ENCODE data around the gene FLOT1. TPM values are rescaled to one million over a fixed set of nuclear protein-coding genes. Genes with fewer than 3 reads are reported as not detected.

The FLOT1 gene
- total and polyA plus RNA-seq, 2 of the 13 experiments (the other 11 are each of a cell fraction or from before 2014, with no cell fraction given) = 82.3 to 130 TPM

DNA sequence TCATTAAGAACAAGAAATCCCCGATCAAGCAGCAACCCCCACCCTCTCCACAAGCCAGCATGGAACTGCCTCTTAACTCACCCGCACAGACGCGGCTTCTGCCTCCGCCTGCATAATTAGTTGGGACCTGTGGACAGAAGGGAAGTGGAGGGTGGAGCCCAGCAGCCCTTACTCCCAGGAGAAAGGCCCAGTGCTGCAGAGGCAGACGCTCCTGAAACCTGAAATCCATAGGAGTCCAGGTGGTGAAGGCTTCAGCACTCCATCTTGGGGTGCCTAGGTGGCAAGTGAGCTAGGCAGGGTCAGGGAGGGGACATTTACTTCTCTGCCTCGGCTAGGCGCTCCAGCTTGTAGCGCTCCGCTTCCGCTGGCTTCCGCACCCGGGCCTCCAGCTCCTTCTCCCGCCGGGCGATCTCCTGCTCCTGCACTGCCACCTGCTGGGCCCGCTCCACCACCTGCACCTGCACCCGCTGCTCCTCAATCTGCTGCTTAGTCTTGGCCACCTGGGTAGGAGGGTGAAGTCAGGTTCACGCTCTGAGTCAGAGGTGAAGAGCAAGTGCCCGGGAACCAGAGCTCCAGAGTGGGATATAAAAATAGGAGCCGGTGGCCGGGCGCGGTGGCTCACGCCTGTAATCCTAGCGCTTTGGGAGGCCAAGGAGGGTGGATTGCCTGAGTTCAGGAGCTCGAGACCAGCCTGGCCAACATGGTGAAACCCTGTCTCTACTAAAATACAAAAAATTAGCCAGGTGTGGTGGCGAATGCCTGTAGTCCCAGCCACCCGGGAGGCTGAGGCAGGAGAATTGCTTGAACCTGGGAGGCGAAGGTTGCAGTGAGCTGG lies 11.7 kb downstream of the FLOT1 start (continued):
- TF ChIP-seq ELF3 (CRISPR knock-in tag; IDR thresholded peaks at IDR 0.05) (0 out of 2 replicates have a peak, but pooled peaks have one; percentile 39), ATM (IDR thresholded peaks at IDR 0.05; ENCODE audit: borderline replicate concordance) (no peak), POLR2G (IDR thresholded peaks at IDR 0.05; ENCODE audit: low read depth, low read length) (no peak), SMAD1 (CRISPR knock-in tag; IDR thresholded peaks at IDR 0.05; ENCODE audit: borderline replicate concordance, low read depth) (no peak), SMAD9 (CRISPR knock-in tag; IDR thresholded peaks at IDR 0.05) (no peak), NFIC (IDR thresholded peaks at IDR 0.05; ENCODE audit: low read length) (no peak), PAWR (CRISPR knock-in tag; IDR thresholded peaks at IDR 0.05; ENCODE audit: borderline replicate concordance) (no peak), WIZ (CRISPR knock-in tag; IDR thresholded peaks at IDR 0.05) (no peak), ATF7-NPFF (CRISPR knock-in tag; IDR thresholded peaks at IDR 0.05; ENCODE audit: low read depth) (no peak), ZNF367 (CRISPR knock-in tag; IDR thresholded peaks at IDR 0.05; ENCODE audit: borderline replicate concordance) (no peak), PITX1 (CRISPR knock-in tag; IDR thresholded peaks at IDR 0.05) (no peak)
- TF ChIP-seq, protein P1, sequence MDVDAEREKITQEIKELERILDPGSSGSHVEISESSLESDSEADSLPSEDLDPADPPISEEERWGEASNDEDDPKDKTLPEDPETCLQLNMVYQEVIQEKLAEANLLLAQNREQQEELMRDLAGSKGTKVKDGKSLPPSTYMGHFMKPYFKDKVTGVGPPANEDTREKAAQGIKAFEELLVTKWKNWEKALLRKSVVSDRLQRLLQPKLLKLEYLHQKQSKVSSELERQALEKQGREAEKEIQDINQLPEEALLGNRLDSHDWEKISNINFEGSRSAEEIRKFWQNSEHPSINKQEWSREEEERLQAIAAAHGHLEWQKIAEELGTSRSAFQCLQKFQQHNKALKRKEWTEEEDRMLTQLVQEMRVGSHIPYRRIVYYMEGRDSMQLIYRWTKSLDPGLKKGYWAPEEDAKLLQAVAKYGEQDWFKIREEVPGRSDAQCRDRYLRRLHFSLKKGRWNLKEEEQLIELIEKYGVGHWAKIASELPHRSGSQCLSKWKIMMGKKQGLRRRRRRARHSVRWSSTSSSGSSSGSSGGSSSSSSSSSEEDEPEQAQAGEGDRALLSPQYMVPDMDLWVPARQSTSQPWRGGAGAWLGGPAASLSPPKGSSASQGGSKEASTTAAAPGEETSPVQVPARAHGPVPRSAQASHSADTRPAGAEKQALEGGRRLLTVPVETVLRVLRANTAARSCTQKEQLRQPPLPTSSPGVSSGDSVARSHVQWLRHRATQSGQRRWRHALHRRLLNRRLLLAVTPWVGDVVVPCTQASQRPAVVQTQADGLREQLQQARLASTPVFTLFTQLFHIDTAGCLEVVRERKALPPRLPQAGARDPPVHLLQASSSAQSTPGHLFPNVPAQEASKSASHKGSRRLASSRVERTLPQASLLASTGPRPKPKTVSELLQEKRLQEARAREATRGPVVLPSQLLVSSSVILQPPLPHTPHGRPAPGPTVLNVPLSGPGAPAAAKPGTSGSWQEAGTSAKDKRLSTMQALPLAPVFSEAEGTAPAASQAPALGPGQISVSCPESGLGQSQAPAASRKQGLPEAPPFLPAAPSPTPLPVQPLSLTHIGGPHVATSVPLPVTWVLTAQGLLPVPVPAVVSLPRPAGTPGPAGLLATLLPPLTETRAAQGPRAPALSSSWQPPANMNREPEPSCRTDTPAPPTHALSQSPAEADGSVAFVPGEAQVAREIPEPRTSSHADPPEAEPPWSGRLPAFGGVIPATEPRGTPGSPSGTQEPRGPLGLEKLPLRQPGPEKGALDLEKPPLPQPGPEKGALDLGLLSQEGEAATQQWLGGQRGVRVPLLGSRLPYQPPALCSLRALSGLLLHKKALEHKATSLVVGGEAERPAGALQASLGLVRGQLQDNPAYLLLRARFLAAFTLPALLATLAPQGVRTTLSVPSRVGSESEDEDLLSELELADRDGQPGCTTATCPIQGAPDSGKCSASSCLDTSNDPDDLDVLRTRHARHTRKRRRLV (CRISPR knock-in tag; IDR thresholded peaks at IDR 0.05) = no peak
- TF ChIP-seq, protein P2, sequence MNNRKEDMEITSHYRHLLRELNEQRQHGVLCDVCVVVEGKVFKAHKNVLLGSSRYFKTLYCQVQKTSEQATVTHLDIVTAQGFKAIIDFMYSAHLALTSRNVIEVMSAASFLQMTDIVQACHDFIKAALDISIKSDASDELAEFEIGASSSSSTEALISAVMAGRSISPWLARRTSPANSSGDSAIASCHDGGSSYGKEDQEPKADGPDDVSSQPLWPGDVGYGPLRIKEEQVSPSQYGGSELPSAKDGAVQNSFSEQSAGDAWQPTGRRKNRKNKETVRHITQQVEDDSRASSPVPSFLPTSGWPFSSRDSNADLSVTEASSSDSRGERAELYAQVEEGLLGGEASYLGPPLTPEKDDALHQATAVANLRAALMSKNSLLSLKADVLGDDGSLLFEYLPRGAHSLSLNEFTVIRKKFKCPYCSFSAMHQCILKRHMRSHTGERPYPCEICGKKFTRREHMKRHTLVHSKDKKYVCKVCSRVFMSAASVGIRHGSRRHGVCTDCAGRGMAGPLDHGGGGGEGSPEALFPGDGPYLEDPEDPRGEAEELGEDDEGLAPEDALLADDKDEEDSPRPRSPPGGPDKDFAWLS (CRISPR knock-in tag; IDR thresholded peaks at IDR 0.05; ENCODE audit: borderline replicate concordance) = no peak
- TF ChIP-seq, protein P3, sequence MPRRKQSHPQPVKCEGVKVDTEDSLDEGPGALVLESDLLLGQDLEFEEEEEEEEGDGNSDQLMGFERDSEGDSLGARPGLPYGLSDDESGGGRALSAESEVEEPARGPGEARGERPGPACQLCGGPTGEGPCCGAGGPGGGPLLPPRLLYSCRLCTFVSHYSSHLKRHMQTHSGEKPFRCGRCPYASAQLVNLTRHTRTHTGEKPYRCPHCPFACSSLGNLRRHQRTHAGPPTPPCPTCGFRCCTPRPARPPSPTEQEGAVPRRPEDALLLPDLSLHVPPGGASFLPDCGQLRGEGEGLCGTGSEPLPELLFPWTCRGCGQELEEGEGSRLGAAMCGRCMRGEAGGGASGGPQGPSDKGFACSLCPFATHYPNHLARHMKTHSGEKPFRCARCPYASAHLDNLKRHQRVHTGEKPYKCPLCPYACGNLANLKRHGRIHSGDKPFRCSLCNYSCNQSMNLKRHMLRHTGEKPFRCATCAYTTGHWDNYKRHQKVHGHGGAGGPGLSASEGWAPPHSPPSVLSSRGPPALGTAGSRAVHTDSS (CRISPR knock-in tag; conservative IDR thresholded peaks at IDR 0.05) = no peak
- TF ChIP-seq, protein P4, sequence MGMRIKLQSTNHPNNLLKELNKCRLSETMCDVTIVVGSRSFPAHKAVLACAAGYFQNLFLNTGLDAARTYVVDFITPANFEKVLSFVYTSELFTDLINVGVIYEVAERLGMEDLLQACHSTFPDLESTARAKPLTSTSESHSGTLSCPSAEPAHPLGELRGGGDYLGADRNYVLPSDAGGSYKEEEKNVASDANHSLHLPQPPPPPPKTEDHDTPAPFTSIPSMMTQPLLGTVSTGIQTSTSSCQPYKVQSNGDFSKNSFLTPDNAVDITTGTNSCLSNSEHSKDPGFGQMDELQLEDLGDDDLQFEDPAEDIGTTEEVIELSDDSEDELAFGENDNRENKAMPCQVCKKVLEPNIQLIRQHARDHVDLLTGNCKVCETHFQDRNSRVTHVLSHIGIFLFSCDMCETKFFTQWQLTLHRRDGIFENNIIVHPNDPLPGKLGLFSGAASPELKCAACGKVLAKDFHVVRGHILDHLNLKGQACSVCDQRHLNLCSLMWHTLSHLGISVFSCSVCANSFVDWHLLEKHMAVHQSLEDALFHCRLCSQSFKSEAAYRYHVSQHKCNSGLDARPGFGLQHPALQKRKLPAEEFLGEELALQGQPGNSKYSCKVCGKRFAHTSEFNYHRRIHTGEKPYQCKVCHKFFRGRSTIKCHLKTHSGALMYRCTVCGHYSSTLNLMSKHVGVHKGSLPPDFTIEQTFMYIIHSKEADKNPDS (CRISPR knock-in tag; IDR thresholded peaks at IDR 0.05) = no peak
- TF ChIP-seq, protein P5, sequence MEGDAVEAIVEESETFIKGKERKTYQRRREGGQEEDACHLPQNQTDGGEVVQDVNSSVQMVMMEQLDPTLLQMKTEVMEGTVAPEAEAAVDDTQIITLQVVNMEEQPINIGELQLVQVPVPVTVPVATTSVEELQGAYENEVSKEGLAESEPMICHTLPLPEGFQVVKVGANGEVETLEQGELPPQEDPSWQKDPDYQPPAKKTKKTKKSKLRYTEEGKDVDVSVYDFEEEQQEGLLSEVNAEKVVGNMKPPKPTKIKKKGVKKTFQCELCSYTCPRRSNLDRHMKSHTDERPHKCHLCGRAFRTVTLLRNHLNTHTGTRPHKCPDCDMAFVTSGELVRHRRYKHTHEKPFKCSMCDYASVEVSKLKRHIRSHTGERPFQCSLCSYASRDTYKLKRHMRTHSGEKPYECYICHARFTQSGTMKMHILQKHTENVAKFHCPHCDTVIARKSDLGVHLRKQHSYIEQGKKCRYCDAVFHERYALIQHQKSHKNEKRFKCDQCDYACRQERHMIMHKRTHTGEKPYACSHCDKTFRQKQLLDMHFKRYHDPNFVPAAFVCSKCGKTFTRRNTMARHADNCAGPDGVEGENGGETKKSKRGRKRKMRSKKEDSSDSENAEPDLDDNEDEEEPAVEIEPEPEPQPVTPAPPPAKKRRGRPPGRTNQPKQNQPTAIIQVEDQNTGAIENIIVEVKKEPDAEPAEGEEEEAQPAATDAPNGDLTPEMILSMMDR (CRISPR knock-in tag; IDR thresholded peaks at IDR 0.05) = peak; percentile 94
